K562 (cell line): ENCODE measurements around the gene FRMD4A.

Experiments used
- ARID2 ChIP-seq: fragments of 450-650 bp; IDR thresholded peaks from 2 replicates; pipeline ENCODE4 v1.6.1; 2017; ENCODE audit warnings: antibody characterized with exemption, mild to moderate bottlenecking
- ATF4 ChIP-seq: fragments of 450-650 bp; formaldehyde crosslinking; IDR thresholded peaks from 2 replicates; pipeline ENCODE4 v1.4.0; 2022; ENCODE audit warnings: mild to moderate bottlenecking, moderate library complexity
- CBX1 ChIP-seq: sonication (generic); IDR thresholded peaks from 2 replicates; pipeline ENCODE4 v1.6.1; 2016; ENCODE audit warnings: antibody characterized with exemption, low read depth, mild to moderate bottlenecking
- DDX20 ChIP-seq: fragments of 450-650 bp; IDR thresholded peaks from 2 replicates; pipeline ENCODE4 v1.6.1; 2016; ENCODE audit warnings: missing genetic modification characterization, low read depth, mild to moderate bottlenecking, missing compliant biosample characterization, moderate library complexity
- FOXA3 ChIP-seq, 2 experiments: fragments of 450-650 bp in 1 of 2; sonication (generic) in 1 of 2; formaldehyde crosslinking; IDR thresholded peaks in 1 of 2; conservative IDR thresholded peaks in 1 of 2; 2 replicates each; pipeline versions ENCODE4 v1.4.0 to v1.8.0; 2020 to 2022; ENCODE audit warnings: mild to moderate bottlenecking in 2 of 2, missing genetic modification reagents in 1 of 2
- HDAC2 ChIP-seq: fragments of 450-650 bp; IDR thresholded peaks from 2 replicates; pipeline ENCODE4 v1.6.1; 2016; ENCODE audit warnings: mild to moderate bottlenecking
- KAT8 ChIP-seq: fragments of 450-650 bp; IDR thresholded peaks from 2 replicates; pipeline ENCODE4 v1.6.1; 2016; ENCODE audit warnings: low read depth, mild to moderate bottlenecking
- SMAD3 ChIP-seq: fragments of 450-650 bp; formaldehyde crosslinking; conservative IDR thresholded peaks from 2 replicates; pipeline ENCODE4 v1.4.0; 2020; ENCODE audit warnings: mild to moderate bottlenecking
- SMARCE1 ChIP-seq: fragments of 450-650 bp; IDR thresholded peaks from 2 replicates; pipeline ENCODE4 v1.7.1; 2016; ENCODE audit warnings: mild to moderate bottlenecking
- ZBTB2 ChIP-seq: fragments of 450-650 bp; IDR thresholded peaks from 2 replicates; pipeline ENCODE4 v1.6.1; 2016; ENCODE audit warnings: antibody characterized with exemption
- ZBTB26 ChIP-seq: fragments of 450-650 bp; formaldehyde crosslinking; IDR thresholded peaks from 2 replicates; pipeline ENCODE4 v1.4.0; 2022; ENCODE audit warnings: missing genetic modification characterization
- ZNF23 ChIP-seq: fragments of 250-450 bp; sonication (Bioruptor Pico); IDR thresholded peaks from 2 replicates; pipeline ENCODE4 v1.4.0; 2020; ENCODE audit warnings: mild to moderate bottlenecking
- ZNF311 ChIP-seq: fragments of 250-450 bp; sonication (Bioruptor Pico); IDR thresholded peaks from 2 replicates; pipeline ENCODE4 v1.4.0; 2020; ENCODE audit warnings: mild to moderate bottlenecking, moderate library complexity

GRCh38 chr10:14126697-14127440, 203.9 kb downstream of the FRMD4A start:
- TF ChIP-seq HDAC2 (no peak), ZBTB26 (CRISPR knock-in tag) (no peak), ZBTB2 (no peak), FOXA3 (CRISPR knock-in tag; conservative IDR thresholded peaks at IDR 0.05 in 1 of 2, IDR thresholded peaks at IDR 0.05 in 1 of 2) (no peak), ARID2 (no peak), ZNF311 (CRISPR knock-in tag) (no peak), SMAD3 (CRISPR knock-in tag) (no peak), KAT8 (no peak), SMARCE1 (no peak), CBX1 (no peak), ZNF23 (CRISPR knock-in tag) (no peak), DDX20 (no peak), ATF4 (CRISPR knock-in tag) (no peak)
